ENCODE measurements around the gene TMEM89. TPM values are rescaled to one million over a fixed set of nuclear protein-coding genes. Genes with fewer than 3 reads are reported as not detected.

The TMEM89 gene
- polyA plus RNA-seq, 1 donor from 2014 or later = not detected

- peak within 1 kb of the TSS in 3 of 4 donors; percentile 41 to 87 (median 84) for H3K4me3 Mint-ChIP-seq
- peaks cover 0 to 3% (median 0%) of the 10 kb centered on the region in 3 donors for H3K4me1 Mint-ChIP-seq
- peaks cover 4% of the 10 kb centered on the region for H3K36me3 Mint-ChIP-seq
- peak within 1 kb of the TSS in 1 of 3 donors; percentile 77 for H3K27ac Mint-ChIP-seq
- H3K27me3 Mint-ChIP-seq = peaks cover 26% of the 10 kb centered on the region
- no peaks in the 10 kb centered on the region for H3K9me3 Mint-ChIP-seq
Measured at GRCh38 chr3:48595075-48595525, 26.5 kb downstream of the TMEM89 start, which contains the start of gene COL7A1. COL7A1 (minus strand) TSS chr3:48595329; CDS start chr3:48595159, 170 bp downstream.

GRCh38 chr3:48594417-48595049 is 27.0 kb downstream of the TMEM89 start:
- H3K36me3 Mint-ChIP-seq = peaks cover 4% of the 10 kb centered on the region
- H3K27me3 Mint-ChIP-seq = peaks cover 27% of the 10 kb centered on the region
- H3K4me3 Mint-ChIP-seq = peak overlapping the region in 3 of 4 donors; percentile 41 to 87 (median 84)
- peaks cover 0 to 3% (median 0%) of the 10 kb centered on the region in 3 donors for H3K4me1 Mint-ChIP-seq
- peak overlapping the region in 1 of 3 donors; percentile 77 for H3K27ac Mint-ChIP-seq
- H3K9me3 Mint-ChIP-seq = no peaks in the 10 kb centered on the region

- no peak overlapping the region for H3K4me3 Mint-ChIP-seq
- peaks cover 0 to 1% (median 0%) of the 10 kb centered on the region in 3 donors for H3K9me3 Mint-ChIP-seq
- peaks cover 0 to 3% (median 0%) of the 10 kb centered on the region in 3 donors for H3K4me1 Mint-ChIP-seq
- no peak overlapping the region for H3K27ac Mint-ChIP-seq
- peaks cover 4% of the 10 kb centered on the region for H3K36me3 Mint-ChIP-seq
- peaks cover 35% of the 10 kb centered on the region for H3K27me3 Mint-ChIP-seq
Measured at GRCh38 chr3:48593337-48593736, 28.2 kb downstream of the TMEM89 start.

GRCh38 chr3:48592519-48593087 is 29.0 kb downstream of the TMEM89 start:
- no peak overlapping the region for H3K27ac Mint-ChIP-seq
- peaks cover 0 to 1% (median 0%) of the 10 kb centered on the region in 3 donors for H3K9me3 Mint-ChIP-seq
- H3K4me1 Mint-ChIP-seq = peaks cover 0 to 3% (median 0%) of the 10 kb centered on the region in 3 donors
- H3K4me3 Mint-ChIP-seq = peak overlapping the region in 1 of 4 donors; percentile 61
- peaks cover 37% of the 10 kb centered on the region for H3K27me3 Mint-ChIP-seq
- H3K36me3 Mint-ChIP-seq = peaks cover 4% of the 10 kb centered on the region

GRCh38 chr3:48591886-48592518 is 29.6 kb downstream of the TMEM89 start:
- Mint-ChIP-seq H3K4me1 (peaks cover 0 to 3% (median 0%) of the 10 kb centered on the region in 3 donors), H3K27ac (no peak overlapping the region), H3K36me3 (no peaks in the 10 kb centered on the region), H3K4me3 (no peak overlapping the region), H3K27me3 (peaks cover 38% of the 10 kb centered on the region), H3K9me3 (peaks cover 0 to 1% (median 0%) of the 10 kb centered on the region in 3 donors)

GRCh38 chr3:48591436-48591835 is 30.1 kb downstream of the TMEM89 start:
- H3K36me3 Mint-ChIP-seq = no peaks in the 10 kb centered on the region
- no peak overlapping the region for H3K4me3 Mint-ChIP-seq
- peaks cover 0 to 1% (median 0%) of the 10 kb centered on the region in 3 donors for H3K9me3 Mint-ChIP-seq
- H3K27me3 Mint-ChIP-seq = peaks cover 38% of the 10 kb centered on the region
- H3K27ac Mint-ChIP-seq = no peak overlapping the region
- H3K4me1 Mint-ChIP-seq = peaks cover 0 to 3% (median 0%) of the 10 kb centered on the region in 3 donors

GRCh38 chr3:48588230-48588629 is 33.3 kb downstream of the TMEM89 start:
- H3K4me3 Mint-ChIP-seq = peak overlapping the region in 1 of 4 donors; percentile 18
- H3K27me3 Mint-ChIP-seq = peaks cover 24% of the 10 kb centered on the region
- H3K9me3 Mint-ChIP-seq = peaks cover 0 to 1% (median 0%) of the 10 kb centered on the region in 3 donors
- no peaks in the 10 kb centered on the region for H3K36me3 Mint-ChIP-seq
- no peak overlapping the region for H3K27ac Mint-ChIP-seq
- no peaks in the 10 kb centered on the region for H3K4me1 Mint-ChIP-seq

- Mint-ChIP-seq H3K27me3 (peaks cover 22% of the 10 kb centered on the region), H3K9me3 (peaks cover 0 to 1% (median 0%) of the 10 kb centered on the region in 3 donors), H3K4me1 (no peaks in the 10 kb centered on the region), H3K27ac (no peak overlapping the region), H3K4me3 (no peak overlapping the region), H3K36me3 (no peaks in the 10 kb centered on the region)
Measured at GRCh38 chr3:48587686-48588085, 33.9 kb downstream of the TMEM89 start.

GRCh38 chr3:48585411-48585810 is 36.2 kb downstream of the TMEM89 start:
- H3K27me3 Mint-ChIP-seq = peaks cover 12% of the 10 kb centered on the region
- no peaks in the 10 kb centered on the region for H3K36me3 Mint-ChIP-seq

GRCh38 chr3:48584836-48585235 is 36.7 kb downstream of the TMEM89 start:
- Mint-ChIP-seq H3K36me3 (no peaks in the 10 kb centered on the region), H3K9me3 (peaks cover 0 to 1% (median 0%) of the 10 kb centered on the region in 3 donors), H3K4me1 (no peaks in the 10 kb centered on the region), H3K27ac (no peak overlapping the region), H3K4me3 (no peak overlapping the region), H3K27me3 (peaks cover 12% of the 10 kb centered on the region)

More at GRCh38 chr3:48585411-48585810, 36.2 kb downstream of the TMEM89 start:
- Mint-ChIP-seq H3K27ac (no peak overlapping the region), H3K4me3 (no peak overlapping the region), H3K9me3 (peaks cover 0 to 1% (median 0%) of the 10 kb centered on the region in 3 donors), H3K4me1 (no peaks in the 10 kb centered on the region)

GRCh38 chr3:48581621-48582481 is 39.7 kb downstream of the TMEM89 start:
- H3K27ac Mint-ChIP-seq = no peak overlapping the region
- H3K4me3 Mint-ChIP-seq = no peak overlapping the region
- no peaks in the 10 kb centered on the region for H3K4me1 Mint-ChIP-seq
- no peaks in the 10 kb centered on the region for H3K27me3 Mint-ChIP-seq
- no peaks in the 10 kb centered on the region for H3K9me3 Mint-ChIP-seq
- H3K36me3 Mint-ChIP-seq = no peaks in the 10 kb centered on the region

- Mint-ChIP-seq H3K4me1 (no peaks in the 10 kb centered on the region), H3K9me3 (no peaks in the 10 kb centered on the region), H3K36me3 (no peaks in the 10 kb centered on the region), H3K4me3 (no peak overlapping the region), H3K27me3 (no peaks in the 10 kb centered on the region), H3K27ac (no peak overlapping the region)
Measured at GRCh38 chr3:48576647-48577046, 44.9 kb downstream of the TMEM89 start.

GRCh38 chr3:48575366-48575765 is 46.2 kb downstream of the TMEM89 start:
- H3K9me3 Mint-ChIP-seq = no peaks in the 10 kb centered on the region
- H3K27ac Mint-ChIP-seq = no peak overlapping the region

GRCh38 chr3:48573973-48574585 is 47.5 kb downstream of the TMEM89 start:
- no peaks in the 10 kb centered on the region for H3K4me1 Mint-ChIP-seq
- no peaks in the 10 kb centered on the region for H3K27me3 Mint-ChIP-seq
- H3K4me3 Mint-ChIP-seq = no peak overlapping the region
- H3K9me3 Mint-ChIP-seq = no peaks in the 10 kb centered on the region
- no peak overlapping the region for H3K27ac Mint-ChIP-seq
- H3K36me3 Mint-ChIP-seq = no peaks in the 10 kb centered on the region

More at GRCh38 chr3:48575366-48575765, 46.2 kb downstream of the TMEM89 start:
- Mint-ChIP-seq H3K4me3 (no peak overlapping the region), H3K4me1 (no peaks in the 10 kb centered on the region), H3K27me3 (no peaks in the 10 kb centered on the region), H3K36me3 (no peaks in the 10 kb centered on the region)
